Aorta (tissue), 5 donors: ENCODE data around the gene CELSR3. TPM values are rescaled to one million over a fixed set of nuclear protein-coding genes. Genes with fewer than 3 reads are reported as not detected.

ENCODE experiments used
- ATAC-seq: fragments of 200-7000 bp; cut with Tn5 transposase; one replicate; pipeline ENCODE4 v1.9.1; 2022; ENCODE audit warnings: moderate library complexity; ENCODE audit not compliant: low FRiP score
- DNase-seq, 2 donors: peaks; one replicate each; pipeline ENCODE4 v3.0.0-alpha.2; 2020
- H3K27ac ChIP-seq, 2 donors: one replicate each; pipeline ENCODE4 v1.5.1; 2013; ENCODE audit warnings: low read length in 2 of 2, mild to moderate bottlenecking in 2 of 2, moderate library complexity in 2 of 2, control low read depth in 1 of 2, inconsistent platforms in 1 of 2, low read depth in 1 of 2
- H3K27me3 ChIP-seq, 2 donors: one replicate each; pipeline ENCODE4 v1.6.1; 2013; ENCODE audit warnings: control low read depth in 1 of 2, low read length in 1 of 2, mild to moderate bottlenecking in 1 of 2, moderate library complexity in 1 of 2; ENCODE audit not compliant: insufficient read depth in 2 of 2, control insufficient read depth in 1 of 2
- H3K36me3 ChIP-seq, 2 donors: one replicate each; pipeline ENCODE4 v1.6.1; 2013; ENCODE audit warnings: control low read depth in 1 of 2, low read length in 1 of 2, mild to moderate bottlenecking in 1 of 2; ENCODE audit not compliant: insufficient read depth in 2 of 2, control insufficient read depth in 1 of 2
- H3K4me1 ChIP-seq, 2 donors: one replicate each; pipeline ENCODE4 v1.6.1; 2013; ENCODE audit warnings: low read length in 2 of 2, control low read depth in 1 of 2, mild to moderate bottlenecking in 1 of 2, moderate library complexity in 1 of 2; ENCODE audit not compliant: insufficient read depth in 2 of 2, control insufficient read depth in 1 of 2
- H3K4me3 ChIP-seq, 2 donors: one replicate each; pipeline ENCODE4 v1.5.1; 2013; ENCODE audit warnings: low read length in 2 of 2, control low read depth in 1 of 2, mild to moderate bottlenecking in 1 of 2
- H3K9me3 ChIP-seq: one replicate; pipeline ENCODE4 v1.6.1; 2013; ENCODE audit warnings: mild to moderate bottlenecking, low read length; ENCODE audit not compliant: control insufficient read depth
- WGBS, 2 donors: extraction: QIAGEN DNeasy Blood & Tissue Kit; methylation state at CpG; one replicate each; pipeline ENCODE4 v1.1.7; 2013; 5-methylcytosine and 5-hydroxymethylcytosine counted together
- intact Hi-C, 2 donors: fragments of 100-400 bp; cut with DNase I; formaldehyde crosslinking; loops; one replicate each; pipeline versions ENCODE4 v1.14.2 to v1.15.0; 2022
- polyA plus RNA-seq, 2 donors: library from polyadenylated mRNA; stranded (reverse); fragments of 200-250 nt; gene quantifications; one replicate each; pipeline ENCODE4 v1.2.3, GENCODE V29; 2013
- total RNA-seq, 2 donors: library from RNA; stranded (reverse); fragmentation: NEBNext Ultra II Directional; extraction: Animal tissue kit (Norgen Biotek cat#: 25700); gene quantifications; one replicate each; pipeline ENCODE4 v1.2.1, GENCODE V29; 2021
- donor health status: healthy with polysubstance abuse.
- donor health status: Bipolar disorder and iron deficiency.
- donor health status: DM: no; HTN: no; CAD: no.
- donor health status: DM: no; HTN: no; CAD: no.
- donor health status: DM: yes; HTN: yes; CAD: no.

The CELSR3 gene
- total and polyA plus RNA-seq, 4 donors: 0.25 to 1.3 (median 1.1) TPM

DNA sequence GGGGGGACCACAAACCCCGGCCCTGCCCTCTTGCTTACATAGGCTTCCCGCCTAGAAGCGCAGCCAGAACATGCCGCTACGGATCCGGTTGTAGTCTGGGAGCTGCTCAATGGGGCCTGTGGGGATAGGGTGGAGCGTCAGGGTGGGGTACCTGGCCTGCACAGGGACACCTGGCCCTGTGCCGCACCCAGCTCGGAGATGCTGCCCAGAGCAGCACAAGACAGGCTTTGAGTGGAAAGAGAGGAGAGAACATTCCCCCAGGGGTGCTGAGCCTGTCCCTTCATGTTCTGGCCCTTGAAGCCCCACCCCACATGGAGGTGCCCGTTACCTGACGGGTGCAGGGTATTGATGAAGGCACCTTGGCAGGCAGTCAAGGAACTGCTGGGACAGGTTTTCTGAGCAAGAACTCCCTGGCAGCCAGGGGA lies 63.6 kb downstream of the CELSR3 start:
- no peaks in the 10 kb centered on the region for H3K9me3 ChIP-seq
- peaks cover 0 to 18% of the 10 kb centered on the region in 2 donors for H3K36me3 ChIP-seq
- no peak for ATAC-seq
- no peak overlapping the region for H3K4me3 ChIP-seq
- intact Hi-C loops: loop anchor here (5.0 kb wide), 2 partner anchors 38 to 42 kb away; partner anchors contain the start of genes PFKFB4 (in 1 of the 2) and SLC26A6 (in 1 of the 2)
- WGBS, 2 donors: 19% methylated on average over 11 of the region's 11 CpGs
- peak overlapping the region; percentile 70 to 80 for H3K27ac ChIP-seq
- no peaks in the 10 kb centered on the region for H3K27me3 ChIP-seq
- no peaks in the 10 kb centered on the region for H3K4me1 ChIP-seq
- no peak for DNase-seq

DNA sequence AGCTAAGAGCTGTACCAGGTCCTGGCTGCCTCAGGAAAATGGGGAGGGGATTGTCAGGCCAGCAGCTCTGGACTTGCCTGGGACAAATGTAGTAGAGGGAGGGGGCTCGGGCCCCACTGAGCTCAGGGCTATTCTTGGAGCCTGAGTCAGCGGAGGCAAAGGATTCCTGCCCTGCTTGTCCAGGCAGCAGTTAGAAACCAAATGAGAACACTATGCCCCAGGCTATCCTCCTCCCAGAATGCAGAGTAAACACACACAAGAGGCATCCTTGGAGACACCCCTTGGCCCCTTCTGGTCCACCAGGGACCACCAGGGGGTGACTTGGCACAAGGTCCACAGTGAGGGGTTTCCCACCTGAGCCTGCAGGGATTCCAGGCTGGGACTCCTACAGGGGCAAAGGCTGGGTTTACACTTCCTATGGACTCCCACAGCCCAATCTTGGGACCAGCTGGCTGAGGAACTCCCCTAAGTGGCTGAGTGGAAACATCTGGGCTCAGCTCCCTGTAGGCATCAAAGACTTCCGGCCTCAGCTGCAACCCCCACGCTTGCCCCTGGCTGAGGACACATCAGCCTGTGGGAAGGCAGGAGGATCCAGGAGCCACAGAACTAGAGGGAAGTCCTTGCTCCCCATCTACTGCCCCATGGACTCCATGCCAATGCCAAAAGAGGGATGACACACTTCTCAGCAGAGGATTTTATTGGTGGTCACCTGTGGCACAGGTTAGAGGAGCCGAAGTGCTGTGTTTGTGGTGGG lies 64.2 kb downstream of the CELSR3 start:
- no peaks in the 10 kb centered on the region for H3K9me3 ChIP-seq
- 4 to 5% methylated on average over 5 of the region's 5 CpGs for WGBS, 2 donors
- H3K4me1 ChIP-seq: no peaks in the 10 kb centered on the region
- peak overlapping the region; percentile 80 to 81 for H3K27ac ChIP-seq
- H3K36me3 ChIP-seq: peaks cover 0 to 17% of the 10 kb centered on the region in 2 donors
- H3K27me3 ChIP-seq: no peaks in the 10 kb centered on the region
- peak; percentile 74 for ATAC-seq
- no peak overlapping the region for H3K4me3 ChIP-seq
- DNase-seq: peak; percentile 78 to 91
- intact Hi-C loops: loop anchor here (5.0 kb wide), 2 partner anchors 39 to 41 kb away; partner anchors contain the start of genes PFKFB4 (in 1 of the 2) and SLC26A6 (in 1 of the 2)

DNA sequence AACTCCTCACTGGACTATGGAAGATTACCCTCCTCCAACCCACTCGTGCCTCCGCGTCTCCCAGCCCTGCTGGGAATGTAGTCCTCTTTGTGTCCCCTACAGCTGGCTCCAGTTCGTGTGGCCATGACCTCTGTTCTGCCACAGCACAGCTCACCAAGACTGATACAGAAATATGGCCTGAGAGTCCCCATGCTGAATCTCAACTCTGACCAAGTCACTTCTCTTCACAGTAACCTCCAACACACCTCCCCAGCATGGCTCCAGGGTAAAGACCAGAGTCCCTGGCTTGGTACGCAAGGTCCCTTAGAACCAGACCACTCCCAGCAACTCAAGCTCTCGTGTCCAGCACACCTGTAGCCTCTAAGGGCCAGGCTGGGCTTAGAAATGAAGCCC lies 65.3 kb downstream of the CELSR3 start:
- WGBS, 2 donors: 85 to 88% methylated on average over 6 of the region's 6 CpGs
- DNase-seq (no peak), ATAC-seq (no peak)
- H3K4me3 ChIP-seq: no peak overlapping the region
- intact Hi-C loops: loop anchor here (2.0 to 5.0 kb wide), 3 partner anchors 37 to 40 kb away; partner anchors contain the start of genes PFKFB4 (in 1 of the 2) and SLC26A6 (in 1 of the 2)
- H3K9me3 ChIP-seq: no peaks in the 10 kb centered on the region
- H3K27ac ChIP-seq: peak overlapping the region; percentile 71 to 81
- no peaks in the 10 kb centered on the region for H3K27me3 ChIP-seq
- peaks cover 0 to 10% of the 10 kb centered on the region in 2 donors for H3K36me3 ChIP-seq
- H3K4me1 ChIP-seq: no peaks in the 10 kb centered on the region

DNA sequence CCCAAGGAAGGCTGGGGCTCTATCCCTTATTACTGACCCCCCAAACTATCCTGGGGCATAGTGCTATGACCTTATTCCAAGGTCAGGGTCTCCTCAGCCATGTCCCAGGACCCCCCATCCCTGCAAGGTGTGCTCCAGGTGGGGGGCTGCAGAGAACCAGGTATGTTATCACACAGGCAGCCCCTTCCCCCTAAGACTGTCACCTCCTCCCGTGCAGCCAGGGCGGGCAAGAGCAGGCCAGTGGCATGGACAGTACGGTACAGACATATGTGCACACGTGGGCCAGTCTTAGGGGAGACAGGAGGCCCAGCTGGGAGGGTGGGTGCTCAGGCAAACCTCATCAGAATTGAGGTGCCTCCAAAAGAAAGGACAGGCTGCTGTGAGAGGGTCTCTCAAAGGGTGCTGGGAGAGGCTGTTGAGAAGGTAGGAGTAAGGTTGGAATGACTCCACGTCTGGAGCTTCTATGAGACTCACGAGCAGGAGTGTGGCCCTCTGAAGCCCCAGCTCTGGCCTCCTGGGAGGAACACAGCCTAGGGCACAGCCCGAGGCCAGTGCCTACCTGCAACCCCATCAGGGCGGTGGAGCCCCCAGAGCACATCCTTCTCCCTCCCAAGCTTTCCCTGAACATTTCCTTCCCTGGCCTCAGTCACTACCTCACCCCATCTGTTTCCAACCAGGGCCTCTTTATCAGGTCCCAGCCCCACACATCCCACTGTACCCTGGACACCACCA lies 65.8 kb downstream of the CELSR3 start:
- Histone ChIP-seq H3K4me1 (no peaks in the 10 kb centered on the region), H3K4me3 (no peak overlapping the region), H3K27me3 (no peaks in the 10 kb centered on the region), H3K9me3 (no peaks in the 10 kb centered on the region), H3K27ac (peak overlapping the region in 1 of 2 donors; percentile 22), H3K36me3 (peaks cover 0 to 10% of the 10 kb centered on the region in 2 donors)
- 81% methylated on average over 8 of the region's 8 CpGs for WGBS, 2 donors
- no peak for DNase-seq
- intact Hi-C loops: loop anchor here (2.0 to 5.0 kb wide), 3 partner anchors 36 to 40 kb away; partner anchors contain the start of genes PFKFB4 (in 1 of the 2) and SLC26A6 (in 1 of the 2)
- no peak for ATAC-seq

DNA sequence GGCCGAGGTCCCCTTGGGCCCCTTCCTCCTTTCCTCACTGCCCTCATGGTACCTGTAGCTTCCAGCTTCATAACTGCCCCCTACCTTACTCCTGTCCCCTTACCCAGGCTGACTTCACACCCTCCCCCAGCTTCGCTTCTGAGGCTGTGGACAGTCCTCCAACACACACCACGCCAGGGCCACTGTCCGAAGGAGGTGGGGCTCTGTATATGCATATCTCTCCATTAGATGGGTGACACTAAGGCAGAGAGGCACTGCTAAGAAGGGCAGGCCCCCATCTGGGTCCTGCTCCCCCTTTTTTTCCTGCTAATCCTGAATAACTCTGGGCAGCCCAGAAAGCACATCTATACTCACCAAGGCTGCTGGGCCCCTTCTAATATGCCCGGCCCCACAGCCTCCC lies 66.5 kb downstream of the CELSR3 start:
- Histone ChIP-seq H3K36me3 (peaks cover 0 to 5% of the 10 kb centered on the region in 2 donors), H3K4me3 (no peak overlapping the region), H3K9me3 (no peaks in the 10 kb centered on the region), H3K27ac (no peak overlapping the region), H3K4me1 (no peaks in the 10 kb centered on the region), H3K27me3 (no peaks in the 10 kb centered on the region)
- DNase-seq: no peak
- intact Hi-C loops: loop anchor here (2.0 to 5.0 kb wide), 3 partner anchors 35 to 41 kb away; partner anchors contain the start of genes PFKFB4 (in 1 of the 2) and SLC26A6 (in 1 of the 2)
- 78 to 86% methylated on average over 5 of the region's 5 CpGs for WGBS, 2 donors
- no peak for ATAC-seq

DNA sequence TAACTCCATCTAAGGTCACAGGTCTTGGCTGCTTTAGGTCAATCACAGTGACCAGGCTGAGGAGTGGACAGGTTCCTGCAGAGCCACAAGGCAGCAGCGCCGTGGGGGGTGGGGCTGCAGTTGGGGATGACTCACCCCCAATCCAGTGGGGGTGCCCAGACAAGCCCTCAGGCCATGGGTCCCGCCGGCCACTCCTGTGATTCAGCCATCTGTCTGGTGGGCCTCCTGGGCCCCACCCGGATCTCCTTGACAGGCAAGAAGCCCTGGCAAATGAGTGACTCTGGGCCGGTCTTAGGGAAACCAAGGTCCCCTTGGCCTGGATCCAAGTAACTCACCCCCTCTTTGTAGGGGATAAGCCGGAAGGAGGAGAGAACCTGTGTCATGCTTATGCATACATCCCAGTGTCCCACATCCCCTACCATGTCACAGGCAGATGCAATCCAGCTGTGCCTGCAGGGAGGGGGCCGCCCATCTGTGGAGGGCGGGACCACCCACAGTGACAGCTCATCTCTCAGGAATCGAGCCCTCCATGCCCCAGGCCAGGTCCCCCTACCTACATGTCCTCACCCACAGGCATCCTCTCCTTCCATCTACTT lies 67.1 kb downstream of the CELSR3 start:
- ATAC-seq (no peak), DNase-seq (peak; percentile 78 to 89)
- Histone ChIP-seq H3K36me3 (peaks cover 0 to under 1% of the 10 kb centered on the region in 2 donors), H3K4me1 (no peaks in the 10 kb centered on the region), H3K4me3 (no peak overlapping the region), H3K27me3 (no peaks in the 10 kb centered on the region), H3K9me3 (no peaks in the 10 kb centered on the region), H3K27ac (no peak overlapping the region)
- intact Hi-C loops: loop anchor here (2.0 to 5.0 kb wide), 3 partner anchors 35 to 42 kb away; partner anchors contain the start of genes PFKFB4 (in 1 of the 2) and SLC26A6 (in 1 of the 2)
- 42 to 47% methylated on average over 10 of the region's 10 CpGs for WGBS, 2 donors

DNA sequence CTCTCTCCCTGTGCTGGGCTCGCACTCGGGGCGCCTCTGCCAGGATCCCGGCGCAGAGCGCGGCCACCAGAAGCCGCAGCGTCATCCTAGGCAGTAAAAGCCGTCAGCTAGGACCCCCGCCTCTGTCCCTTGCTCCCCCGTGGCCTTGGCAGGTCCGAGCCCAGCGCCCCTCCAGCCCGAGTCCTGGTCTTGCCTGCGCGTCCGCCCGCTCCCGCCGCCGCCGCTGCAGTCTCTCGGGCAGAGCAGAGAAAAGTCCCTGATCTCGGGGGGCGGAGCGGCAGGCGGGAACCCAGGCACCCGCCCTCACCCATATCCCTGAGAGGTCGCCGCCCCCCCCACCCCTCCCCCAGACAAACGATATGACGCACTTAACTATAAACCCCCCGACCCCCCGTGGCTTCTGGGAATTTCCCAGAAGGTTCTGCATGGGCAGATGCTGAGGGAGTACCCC lies 67.6 kb downstream of the CELSR3 start, which contains the start of gene COL7A1:
Gene COL7A1 (minus strand): TSS at position 255 of the 451 bp plus-strand sequence. CDS start 170 bp downstream, at position 85.
- Histone ChIP-seq H3K27me3 (no peaks in the 10 kb centered on the region), H3K4me1 (no peaks in the 10 kb centered on the region), H3K9me3 (no peaks in the 10 kb centered on the region), H3K36me3 (no peaks in the 10 kb centered on the region), H3K27ac (no peak within 1 kb of the TSS), H3K4me3 (peak within 1 kb of the TSS in 1 of 2 donors; percentile 17)
- DNase-seq (no peak), ATAC-seq (no peak)
- 2 to 4% methylated on average over 28 to 35 of the region's 35 CpGs for WGBS, 2 donors
- intact Hi-C loops: loop anchor here (5.0 kb wide), 2 partner anchors 38 to 42 kb away; partner anchors contain the start of genes PFKFB4 (in 1 of the 2) and SLC26A6 (in 1 of the 2)
